NCI-H1092 treated with DMSO at 0.1 percent for 48 hours (cell line): ENCODE data around the gene IFNL2.
A peak's percentile ranks its signal among the peaks of the same experiment; 100 is the strongest.
"Not testable (repeated sequence)": the region's sequence is repeated elsewhere in the genome, so short reads cannot be mapped to it uniquely, and the experiment has no call there.

Experiments
- DNase-seq: peaks from one replicate; lab custom pipeline; 2025; lab: John Stamatoyannopoulos, UW

Gene IFNL2

GRCh38 chr19:39253374-39254149, 14.6 kb upstream of the IFNL2 start:
- no peak for DNase-seq

GRCh38 chr19:39254531-39255345, 13.5 kb upstream of the IFNL2 start:
- no peak for DNase-seq

- no peak for DNase-seq
Observed at GRCh38 chr19:39257227-39257626, 11.0 kb upstream of the IFNL2 start.

GRCh38 chr19:39261704-39262103, 6.5 kb upstream of the IFNL2 start:
- DNase-seq: no peak

- no peak for DNase-seq
Observed at GRCh38 chr19:39262496-39262895, 5.7 kb upstream of the IFNL2 start.

GRCh38 chr19:39263912-39264305, 4.3 kb upstream of the IFNL2 start:
- no peak for DNase-seq

- DNase-seq: no peak
Observed at GRCh38 chr19:39264306-39265290, 3.6 kb upstream of the IFNL2 start.

GRCh38 chr19:39265321-39265916, 2.8 kb upstream of the IFNL2 start:
- DNase-seq: peak; percentile 6

GRCh38 chr19:39268531-39269223, 481 bp downstream of the IFNL2 start:
- DNase-seq: not testable (repeated sequence)

- DNase-seq: not testable (repeated sequence)
Observed at GRCh38 chr19:39269369-39269768, 1.2 kb downstream of the IFNL2 start.

GRCh38 chr19:39270036-39270871, 2.1 kb downstream of the IFNL2 start:
- no peak for DNase-seq

- DNase-seq: not testable (repeated sequence)
Observed at GRCh38 chr19:39273859-39274258, 5.7 kb downstream of the IFNL2 start.

- DNase-seq: no peak
Observed at GRCh38 chr19:39275578-39275977, 7.4 kb downstream of the IFNL2 start.

GRCh38 chr19:39276740-39277139, 8.5 kb downstream of the IFNL2 start:
- no peak for DNase-seq

GRCh38 chr19:39277598-39277997, 9.4 kb downstream of the IFNL2 start:
- no peak for DNase-seq

- no peak for DNase-seq
Observed at GRCh38 chr19:39282021-39282420, 13.8 kb downstream of the IFNL2 start.

- no peak for DNase-seq
Observed at GRCh38 chr19:39284032-39284431, 15.8 kb downstream of the IFNL2 start.

GRCh38 chr19:39293394-39293793, 25.2 kb downstream of the IFNL2 start:
- no peak for DNase-seq

- DNase-seq: no peak
Observed at GRCh38 chr19:39296055-39296645, 28.0 kb downstream of the IFNL2 start, which contains the start of gene IFNL1. IFNL1 (plus strand) TSS chr19:39296407; CDS start chr19:39296422, 15 bp downstream.

- no peak for DNase-seq
Observed at GRCh38 chr19:39296906-39297305, 28.7 kb downstream of the IFNL2 start.
